Kidney (tissue), 14 donors: ENCODE measurements around the gene CRYBG1. TPM values are rescaled to one million over a fixed set of nuclear protein-coding genes. Genes with fewer than 3 reads are reported as not detected.
A peak's percentile ranks its signal among the peaks of the same experiment; 100 is the strongest.
"Not testable (repeated sequence)": the region's sequence is repeated elsewhere in the genome, so short reads cannot be mapped to it uniquely, and the experiment has no call there.

Experiments used
- DNase-seq, 5 donors: peaks; one replicate each; pipeline ENCODE4 v3.0.0-alpha.2; 2013 to 2020
- FAIRE-seq: peaks from 2 replicates; lab custom pipeline; 2012; peaks lifted over from hg19 to GRCh38; lab: Jason Lieb, UNC
- H3K27ac ChIP-seq, 2 donors: one replicate each; pipeline ENCODE4 v1.7.0; 2013; ENCODE audit warnings: low read depth in 2 of 2, low read length in 2 of 2, inconsistent platforms in 1 of 2
- H3K27me3 ChIP-seq: one replicate; pipeline ENCODE4 v1.7.1; 2013; ENCODE audit warnings: low read length, inconsistent platforms; ENCODE audit not compliant: control insufficient read depth, insufficient read depth
- H3K36me3 ChIP-seq, 3 donors: one replicate each; pipeline versions ENCODE4 v1.7.0 to v1.7.1; 2013; ENCODE audit warnings: low read length in 3 of 3, control low read depth in 1 of 3, inconsistent platforms in 1 of 3; ENCODE audit not compliant: insufficient read depth in 3 of 3, control insufficient read depth in 2 of 3
- H3K4me1 ChIP-seq, 3 donors: one replicate each; pipeline versions ENCODE4 v1.7.0 to v1.7.1; 2013; ENCODE audit warnings: low read length in 3 of 3, inconsistent platforms in 1 of 3, low read depth in 1 of 3; ENCODE audit not compliant: control insufficient read depth in 2 of 3, insufficient read depth in 2 of 3
- H3K4me3 ChIP-seq, 3 donors: one replicate each; pipeline versions ENCODE4 v1.7.0 to v1.8.1; 2013; ENCODE audit warnings: low read length in 3 of 3, control low read depth in 1 of 3, inconsistent platforms in 1 of 3
- H3K9ac ChIP-seq, 3 donors: one replicate each; pipeline versions ENCODE4 v1.7.0 to v1.7.1; 2013; ENCODE audit warnings: low read length in 3 of 3, control low read depth in 1 of 3, inconsistent platforms in 1 of 3
- H3K9me3 ChIP-seq, 3 donors: one replicate each; pipeline versions ENCODE4 v1.7.0 to v1.7.1; 2013; ENCODE audit warnings: low read length in 3 of 3, control low read depth in 1 of 3, inconsistent platforms in 1 of 3; ENCODE audit not compliant: control insufficient read depth in 2 of 3, insufficient read depth in 1 of 3
- intact Hi-C: fragments of 100-400 bp; cut with DNase I; formaldehyde crosslinking; loops from one replicate; pipeline ENCODE4 v1.11.1; 2022
- polyA plus RNA-seq: library from polyadenylated mRNA; stranded (reverse); fragments of 350-450 nt; fragmentation: Illumina TruSeq; extraction: RNeasy Lipid Tissue Mini Kit (QIAGEN cat#74804); gene quantifications from one replicate; pipeline ENCODE4 v1.2.3, GENCODE V29; 2014; ENCODE audit warnings: low read depth, low replicate concordance; ENCODE audit not compliant: insufficient read depth
- total RNA-seq: library from RNA; stranded (reverse); fragmentation: NEBNext Ultra II Directional; extraction: Animal tissue kit (Norgen Biotek cat#: 25700); gene quantifications from one replicate; pipeline ENCODE4 v1.2.1, GENCODE V29; 2021
- TF ChIP-seq, protein P1 (sequence below): IDR thresholded peaks from 3 replicates; pipeline ENCODE4 v1.5.1; 2012; ENCODE audit warnings: mild to moderate bottlenecking, moderate library complexity, borderline replicate concordance; ENCODE audit not compliant: insufficient read depth; ENCODE audit errors: extremely low read depth
- donor health status: control.
- donor health status: control.
- donor health status: control.
- donor health status: control.
- donor health status: control.
- donor health status: DM: yes; HTN: yes; CAD: no.
- donor health status: Normal renal cell carcinoma (clear cell type).

Gene CRYBG1
- total and polyA plus RNA-seq, 2 donors from 2014 or later: 7.0 to 32.6 TPM

DNA sequence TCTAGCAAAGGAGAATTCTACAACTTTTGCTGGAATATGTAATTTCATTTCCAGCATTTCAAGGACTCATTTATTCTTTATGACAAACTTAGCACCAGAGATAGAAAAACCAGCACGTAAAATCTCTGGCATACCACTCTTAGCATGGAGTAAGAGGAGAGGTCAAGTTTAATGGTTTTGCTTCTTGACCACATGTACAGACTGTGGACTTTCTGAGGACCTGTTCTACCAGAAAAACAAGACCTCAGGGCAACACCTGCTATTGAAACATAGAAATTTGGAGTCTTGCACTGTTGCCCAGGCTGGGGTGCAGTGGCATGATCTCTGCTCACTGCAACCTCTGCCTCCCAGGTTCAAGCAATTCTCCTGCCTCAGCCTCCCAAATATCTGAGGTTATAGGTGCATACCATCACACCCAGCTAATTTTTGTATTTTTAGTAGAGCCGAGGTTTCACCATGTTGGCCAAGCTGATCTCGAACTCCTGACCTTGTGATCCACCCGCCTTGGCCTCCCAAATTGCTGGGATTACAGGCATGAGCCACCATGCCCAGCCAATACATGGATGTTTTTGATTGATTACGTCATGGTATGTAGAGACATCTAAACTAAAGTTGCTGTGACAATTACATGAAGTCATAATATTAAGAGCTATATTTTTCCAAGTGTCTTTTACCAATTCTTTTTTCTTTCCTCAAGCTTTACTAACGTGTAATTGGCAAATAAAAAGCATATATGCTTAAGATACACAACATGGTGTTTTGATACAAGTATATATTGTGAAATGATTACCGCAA is 36.1 kb downstream of the CRYBG1 start:
- Histone ChIP-seq H3K27me3 (no peaks in the 10 kb centered on the region), H3K27ac (no peak overlapping the region), H3K9ac (no peak overlapping the region), H3K4me3 (no peak overlapping the region), H3K4me1 (no peaks in the 10 kb centered on the region), H3K9me3 (no peaks in the 10 kb centered on the region), H3K36me3 (no peaks in the 10 kb centered on the region)
- no peak for DNase-seq
- TF ChIP-seq, protein P1, sequence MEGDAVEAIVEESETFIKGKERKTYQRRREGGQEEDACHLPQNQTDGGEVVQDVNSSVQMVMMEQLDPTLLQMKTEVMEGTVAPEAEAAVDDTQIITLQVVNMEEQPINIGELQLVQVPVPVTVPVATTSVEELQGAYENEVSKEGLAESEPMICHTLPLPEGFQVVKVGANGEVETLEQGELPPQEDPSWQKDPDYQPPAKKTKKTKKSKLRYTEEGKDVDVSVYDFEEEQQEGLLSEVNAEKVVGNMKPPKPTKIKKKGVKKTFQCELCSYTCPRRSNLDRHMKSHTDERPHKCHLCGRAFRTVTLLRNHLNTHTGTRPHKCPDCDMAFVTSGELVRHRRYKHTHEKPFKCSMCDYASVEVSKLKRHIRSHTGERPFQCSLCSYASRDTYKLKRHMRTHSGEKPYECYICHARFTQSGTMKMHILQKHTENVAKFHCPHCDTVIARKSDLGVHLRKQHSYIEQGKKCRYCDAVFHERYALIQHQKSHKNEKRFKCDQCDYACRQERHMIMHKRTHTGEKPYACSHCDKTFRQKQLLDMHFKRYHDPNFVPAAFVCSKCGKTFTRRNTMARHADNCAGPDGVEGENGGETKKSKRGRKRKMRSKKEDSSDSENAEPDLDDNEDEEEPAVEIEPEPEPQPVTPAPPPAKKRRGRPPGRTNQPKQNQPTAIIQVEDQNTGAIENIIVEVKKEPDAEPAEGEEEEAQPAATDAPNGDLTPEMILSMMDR: no peak
- no peak for FAIRE-seq
- intact Hi-C loops: no loop called here

DNA sequence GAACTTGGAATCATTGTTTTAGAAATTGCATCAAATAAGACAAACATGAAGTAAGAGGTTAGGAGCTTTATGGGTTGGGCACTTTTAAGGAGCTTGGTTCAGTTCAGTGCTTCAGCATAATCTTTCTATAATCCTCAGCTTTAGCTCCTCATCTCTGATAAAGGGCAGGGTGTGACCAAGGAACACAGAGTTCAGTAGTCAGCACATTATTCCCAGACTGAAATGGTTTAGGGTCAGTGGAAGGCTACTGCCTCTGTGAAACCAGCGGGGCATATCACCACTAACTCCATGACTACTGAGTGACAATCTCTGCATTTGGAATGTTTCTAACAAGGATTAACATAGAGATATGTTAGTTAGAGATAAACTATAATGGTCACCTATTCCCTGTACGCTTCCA is 36.9 kb downstream of the CRYBG1 start:
- Histone ChIP-seq H3K9me3 (no peaks in the 10 kb centered on the region), H3K36me3 (no peaks in the 10 kb centered on the region), H3K4me3 (no peak overlapping the region), H3K9ac (no peak overlapping the region), H3K4me1 (no peaks in the 10 kb centered on the region), H3K27ac (no peak overlapping the region), H3K27me3 (no peaks in the 10 kb centered on the region)
- FAIRE-seq: no peak
- intact Hi-C loops: no loop called here
- TF ChIP-seq, protein P1: no peak
- DNase-seq: peak in 3 of 5 donors; percentile 30 to 61 (median 60)

DNA sequence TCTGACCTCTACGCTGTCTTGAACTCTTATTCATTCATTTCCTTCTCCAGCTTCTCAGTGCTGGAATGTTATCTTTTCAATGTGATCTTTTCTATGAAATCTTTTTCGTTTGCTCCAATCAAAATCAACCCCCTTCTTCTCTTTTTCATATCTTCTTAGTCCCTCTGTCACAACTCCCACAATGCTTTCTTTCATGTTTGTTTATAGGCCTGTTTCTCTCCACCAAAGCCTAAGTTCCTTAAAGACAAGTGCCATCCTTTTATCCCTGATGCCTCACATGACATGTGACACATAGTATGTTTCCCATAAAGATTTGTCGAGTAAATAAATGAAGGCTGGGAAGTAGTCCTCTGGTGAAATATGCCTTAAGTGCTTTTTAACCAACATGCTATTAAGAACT is 38.1 kb downstream of the CRYBG1 start:
- intact Hi-C loops: no loop called here
- H3K4me1 ChIP-seq: no peaks in the 10 kb centered on the region
- H3K27me3 ChIP-seq: no peaks in the 10 kb centered on the region
- no peak for DNase-seq
- TF ChIP-seq, protein P1: no peak
- no peaks in the 10 kb centered on the region for H3K9me3 ChIP-seq
- H3K4me3 ChIP-seq: no peak overlapping the region
- H3K27ac ChIP-seq: no peak overlapping the region
- H3K36me3 ChIP-seq: no peaks in the 10 kb centered on the region
- FAIRE-seq: no peak
- H3K9ac ChIP-seq: no peak overlapping the region

GRCh38 chr6:106405044-106405443 is 44.5 kb downstream of the CRYBG1 start:
- H3K36me3 ChIP-seq, H3K4me1 ChIP-seq, intact Hi-C loops, DNase-seq, H3K9me3 ChIP-seq, H3K9ac ChIP-seq, H3K27me3 ChIP-seq, FAIRE-seq, H3K27ac ChIP-seq, H3K4me3 ChIP-seq: not testable (repeated sequence)
